ENCODE data around the gene CYGB. TPM values are rescaled to one million over a fixed set of nuclear protein-coding genes. Genes with fewer than 3 reads are reported as not detected.
"Not testable (repeated sequence)": the region's sequence is repeated elsewhere in the genome, so short reads cannot be mapped to it uniquely, and the experiment has no call there.

CYGB gene
- total RNA-seq, 1 donor: 39.1 TPM

- H3K79me2 ChIP-seq (ENCODE audit: insufficient read depth, low read length): peaks cover 14% of the 10 kb centered on the region
- H3K36me3 ChIP-seq (ENCODE audit: insufficient read depth, low read length): peaks cover 30% of the 10 kb centered on the region
- no peaks in the 10 kb centered on the region for H3K27me3 ChIP-seq (ENCODE audit: insufficient read depth, low read length)
- no peak overlapping the region for H3K4me2 ChIP-seq (ENCODE audit: insufficient read depth, low read length)
- no peak overlapping the region for H3K4me3 ChIP-seq (ENCODE audit: insufficient read depth, low read length)
- no peak overlapping the region for H2AFZ ChIP-seq (ENCODE audit: low read length)
- peak; percentile 35 for DNase-seq (ENCODE audit: insufficient read length, low spot score, missing footprints)
- H4K20me1 ChIP-seq (ENCODE audit: insufficient read depth, low read length): peaks cover 40% of the 10 kb centered on the region
- peak overlapping the region; percentile 39 for H3K27ac ChIP-seq (ENCODE audit: low read depth, low read length)
- no peak for TF ChIP-seq CTCF (IDR thresholded peaks at IDR 0.05; ENCODE audit: extremely low read depth, low read depth, low read length)
- H3K4me1 ChIP-seq (ENCODE audit: insufficient read depth, low read length): peaks cover 26% of the 10 kb centered on the region
- peaks cover 4% of the 10 kb centered on the region for H3K9me3 ChIP-seq (ENCODE audit: low read depth, low read length)
Observed at GRCh38 chr17:76565728-76566612, 28.5 kb upstream of the CYGB start.

GRCh38 chr17:76564991-76565727 lies 27.6 kb upstream of the CYGB start:
- not testable (repeated sequence) for H3K27me3 ChIP-seq (ENCODE audit: insufficient read depth, low read length); H3K4me2 ChIP-seq (ENCODE audit: insufficient read depth, low read length); H3K4me3 ChIP-seq (ENCODE audit: insufficient read depth, low read length); H2AFZ ChIP-seq (ENCODE audit: low read length); H3K9me3 ChIP-seq (ENCODE audit: low read depth, low read length)
- Histone ChIP-seq H4K20me1 (ENCODE audit: insufficient read depth, low read length) (peaks cover 48% of the 10 kb centered on the region), H3K27ac (ENCODE audit: low read depth, low read length) (peak overlapping the region; percentile 39), H3K4me1 (ENCODE audit: insufficient read depth, low read length) (peaks cover 33% of the 10 kb centered on the region), H3K79me2 (ENCODE audit: insufficient read depth, low read length) (peaks cover 21% of the 10 kb centered on the region), H3K36me3 (ENCODE audit: insufficient read depth, low read length) (peaks cover 38% of the 10 kb centered on the region)
- peak; percentile 58 for DNase-seq (ENCODE audit: insufficient read length, low spot score, missing footprints)

- H3K79me2 ChIP-seq (ENCODE audit: insufficient read depth, low read length): peaks cover 39% of the 10 kb centered on the region
- DNase-seq (ENCODE audit: insufficient read length, low spot score, missing footprints); H3K4me2 ChIP-seq (ENCODE audit: insufficient read depth, low read length); H3K27me3 ChIP-seq (ENCODE audit: insufficient read depth, low read length); H3K4me3 ChIP-seq (ENCODE audit: insufficient read depth, low read length); H3K9me3 ChIP-seq (ENCODE audit: low read depth, low read length); H2AFZ ChIP-seq (ENCODE audit: low read length); H3K27ac ChIP-seq (ENCODE audit: low read depth, low read length): not testable (repeated sequence)
- peaks cover 50% of the 10 kb centered on the region for H3K4me1 ChIP-seq (ENCODE audit: insufficient read depth, low read length)
- peaks cover 62% of the 10 kb centered on the region for H4K20me1 ChIP-seq (ENCODE audit: insufficient read depth, low read length)
- peaks cover 41% of the 10 kb centered on the region for H3K36me3 ChIP-seq (ENCODE audit: insufficient read depth, low read length)
Observed at GRCh38 chr17:76563359-76563758, 25.9 kb upstream of the CYGB start.

GRCh38 chr17:76562734-76563148 lies 25.2 kb upstream of the CYGB start:
- H3K27ac ChIP-seq (ENCODE audit: low read depth, low read length): peak overlapping the region; percentile 65
- no peaks in the 10 kb centered on the region for H3K9me3 ChIP-seq (ENCODE audit: low read depth, low read length)
- no peaks in the 10 kb centered on the region for H3K27me3 ChIP-seq (ENCODE audit: insufficient read depth, low read length)
- H3K79me2 ChIP-seq (ENCODE audit: insufficient read depth, low read length): peaks cover 46% of the 10 kb centered on the region
- peak overlapping the region; percentile 54 for H3K4me2 ChIP-seq (ENCODE audit: insufficient read depth, low read length)
- peaks cover 41% of the 10 kb centered on the region for H3K36me3 ChIP-seq (ENCODE audit: insufficient read depth, low read length)
- DNase-seq (ENCODE audit: insufficient read length, low spot score, missing footprints): peak; percentile 92
- no peak overlapping the region for H3K4me3 ChIP-seq (ENCODE audit: insufficient read depth, low read length)
- peaks cover 50% of the 10 kb centered on the region for H3K4me1 ChIP-seq (ENCODE audit: insufficient read depth, low read length)
- peaks cover 62% of the 10 kb centered on the region for H4K20me1 ChIP-seq (ENCODE audit: insufficient read depth, low read length)
- TF ChIP-seq CTCF (IDR thresholded peaks at IDR 0.05; ENCODE audit: extremely low read depth, low read depth, low read length): no peak
- no peak overlapping the region for H2AFZ ChIP-seq (ENCODE audit: low read length)
